ENCODE results near the gene MACF1. TPM values are rescaled to one million over a fixed set of nuclear protein-coding genes. Genes with fewer than 3 reads are reported as not detected.

The MACF1 gene
- total and polyA plus RNA-seq, 2 of the 13 experiments (the other 11 are each of a cell fraction or from before 2014, with no cell fraction given), result 36.7 to 65.4 TPM

- in situ Hi-C loops (cut with HindIII; ENCODE audit: extremely low pct_ligation_motif_present, low pct_unique_long_range_greater_than_20kb), result no loop called here
- POLR2A ChIA-PET, result interaction anchor here (1.0 kb wide), 1 partner anchor 63 kb away, joined by 3 read pairs; no protein-coding TSS in a partner anchor
These were observed 143.8 kb downstream of the MACF1 start for GRCh38 chr1:39348278-39348677.

More at GRCh38 chr1:39348278-39348677, 143.8 kb downstream of the MACF1 start:
- peaks cover 31 to 62% of the 10 kb centered on the region in 2 experiments for H3K36me3 ChIP-seq (replicated peaks in 1 of 2; ENCODE audit: control insufficient read depth in 1 of 2, insufficient read depth in 2 of 2, low read length in 2 of 2)
- CTCF ChIA-PET (ENCODE audit: low intra/inter-chr PET ratio, low total read pairs), result no interaction called here
- DNase-seq (ENCODE audit: low spot score) (no peak), FAIRE-seq (no peak), ATAC-seq (no peak)
- H3K4me1 ChIP-seq (ENCODE audit: insufficient read depth, low read length), result no peaks in the 10 kb centered on the region
- H3K79me2 ChIP-seq (ENCODE audit: insufficient read depth, low read length), result no peaks in the 10 kb centered on the region
- H3K4me3 ChIP-seq (replicated peaks in 1 of 3; ENCODE audit: insufficient read depth in 1 of 3, low read depth in 2 of 3, low read length in 3 of 3), result no peak overlapping the region
- no peak overlapping the region for H3K4me2 ChIP-seq (ENCODE audit: low read depth, low read length)
- no peaks in the 10 kb centered on the region for H3K27me3 ChIP-seq (ENCODE audit: control insufficient read depth in 1 of 2, insufficient read depth in 2 of 2, low read length in 2 of 2)
- no peak overlapping the region for H3K27ac ChIP-seq (ENCODE audit: extremely low read length, insufficient read depth, low read length)
- H3K9ac ChIP-seq (ENCODE audit: insufficient read depth, low read depth, low read length), result no peak overlapping the region
- no peaks in the 10 kb centered on the region for H3K9me3 ChIP-seq (ENCODE audit: low read length)
- intact Hi-C loops (cut with micrococcal nuclease; ENCODE audit: unreplicated experiment), result no loop called here
- no peaks in the 10 kb centered on the region for H4K20me1 ChIP-seq (ENCODE audit: insufficient read depth, low read length)
- BruUV-seq (replicated peaks), result no TSS peak
- H2AFZ ChIP-seq (ENCODE audit: low read length), result no peak overlapping the region
- 100% methylated on average over 1 of the region's 1 CpG for WGBS (ENCODE audit: low lambda C conversion rate)
- TF ChIP-seq, protein P1, sequence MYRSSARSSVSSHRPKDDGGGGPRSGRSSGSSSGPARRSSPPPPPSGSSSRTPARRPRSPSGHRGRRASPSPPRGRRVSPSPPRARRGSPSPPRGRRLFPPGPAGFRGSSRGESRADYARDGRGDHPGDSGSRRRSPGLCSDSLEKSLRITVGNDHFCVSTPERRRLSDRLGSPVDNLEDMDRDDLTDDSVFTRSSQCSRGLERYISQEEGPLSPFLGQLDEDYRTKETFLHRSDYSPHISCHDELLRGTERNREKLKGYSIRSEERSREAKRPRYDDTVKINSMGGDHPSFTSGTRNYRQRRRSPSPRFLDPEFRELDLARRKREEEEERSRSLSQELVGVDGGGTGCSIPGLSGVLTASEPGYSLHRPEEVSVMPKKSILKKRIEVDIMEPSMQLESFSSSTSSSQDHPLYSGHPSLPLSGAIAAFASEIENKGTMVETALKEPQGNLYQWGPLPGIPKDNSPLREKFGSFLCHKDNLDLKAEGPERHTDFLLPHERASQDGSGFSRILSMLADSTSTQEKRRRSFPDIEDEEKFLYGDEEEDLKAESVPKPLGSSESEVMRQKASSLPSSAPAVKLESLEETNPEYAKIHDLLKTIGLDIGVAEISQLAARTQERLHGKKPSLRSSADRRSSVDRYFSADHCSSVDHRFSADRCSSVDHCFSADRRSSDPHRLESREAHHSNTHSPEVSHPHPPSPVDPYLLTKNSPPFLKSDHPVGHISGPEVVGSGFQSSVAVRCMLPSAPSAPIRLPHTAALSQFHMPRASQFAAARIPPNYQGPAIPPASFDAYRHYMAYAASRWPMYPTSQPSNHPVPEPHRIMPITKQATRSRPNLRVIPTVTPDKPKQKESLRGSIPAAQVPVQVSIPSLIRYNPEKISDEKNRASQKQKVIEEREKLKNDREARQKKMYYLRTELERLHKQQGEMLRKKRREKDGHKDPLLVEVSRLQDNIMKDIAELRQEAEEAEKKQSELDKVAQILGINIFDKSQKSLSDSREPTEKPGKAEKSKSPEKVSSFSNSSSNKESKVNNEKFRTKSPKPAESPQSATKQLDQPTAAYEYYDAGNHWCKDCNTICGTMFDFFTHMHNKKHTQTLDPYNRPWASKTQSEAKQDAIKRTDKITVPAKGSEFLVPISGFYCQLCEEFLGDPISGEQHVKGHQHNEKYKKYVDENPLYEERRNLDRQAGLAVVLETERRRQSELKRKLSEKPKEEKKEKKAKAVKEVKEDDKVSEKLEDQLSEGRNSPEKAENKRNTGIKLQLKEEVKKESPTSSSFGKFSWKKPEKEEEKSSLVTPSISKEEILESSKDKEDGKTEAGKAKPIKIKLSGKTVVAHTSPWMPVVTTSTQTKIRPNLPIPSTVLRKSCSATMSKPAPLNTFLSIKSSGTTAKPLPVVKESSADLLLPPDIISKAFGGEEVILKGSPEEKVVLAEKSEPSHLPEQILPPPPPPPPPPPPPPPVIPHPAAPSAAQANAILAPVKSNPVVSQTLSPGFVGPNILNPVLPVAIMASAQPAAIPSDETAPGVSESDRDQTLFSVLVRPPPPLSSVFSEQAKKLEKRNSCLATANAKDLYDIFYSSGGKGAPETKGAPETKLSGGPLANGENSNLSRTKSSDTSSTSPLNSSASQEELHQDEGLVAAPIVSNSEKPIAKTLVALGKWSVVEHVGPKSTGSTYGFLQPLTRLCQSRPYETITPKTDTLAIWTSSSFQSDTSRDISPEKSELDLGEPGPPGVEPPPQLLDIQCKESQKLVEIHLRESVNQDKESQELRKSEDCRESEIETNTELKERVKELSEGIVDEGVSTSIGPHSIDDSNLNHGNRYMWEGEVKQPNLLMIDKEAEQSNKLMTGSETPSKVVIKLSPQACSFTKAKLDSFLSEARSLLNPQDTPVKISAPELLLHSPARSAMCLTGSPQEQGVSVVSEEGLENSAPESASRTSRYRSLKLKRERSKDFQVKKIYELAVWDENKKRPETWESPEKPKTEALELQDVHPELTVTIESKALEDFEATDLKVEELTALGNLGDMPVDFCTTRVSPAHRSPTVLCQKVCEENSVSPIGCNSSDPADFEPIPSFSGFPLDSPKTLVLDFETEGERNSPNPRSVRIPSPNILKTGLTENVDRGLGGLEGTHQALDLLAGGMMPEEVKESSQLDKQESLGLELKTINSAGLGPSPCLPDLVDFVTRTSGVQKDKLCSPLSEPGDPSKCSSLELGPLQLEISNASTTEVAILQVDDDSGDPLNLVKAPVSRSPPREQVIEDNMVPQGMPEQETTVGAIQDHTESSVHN (CRISPR knock-in tag; IDR thresholded peaks at IDR 0.05), result no peak
- no peak for TF ChIP-seq MXI1 (IDR thresholded peaks at IDR 0.05; ENCODE audit: borderline replicate concordance, low read depth, low read length)
- TF ChIP-seq ZNF33A (CRISPR knock-in tag; IDR thresholded peaks at IDR 0.05; ENCODE audit: borderline replicate concordance), result no peak
- TF ChIP-seq ZBTB3 (CRISPR knock-in tag; IDR thresholded peaks at IDR 0.05; ENCODE audit: borderline replicate concordance, low read depth), result no peak
- no peak for TF ChIP-seq CBFB (CRISPR knock-in tag; IDR thresholded peaks at IDR 0.05)
- no peak for TF ChIP-seq THRA (CRISPR knock-in tag; IDR thresholded peaks at IDR 0.05; ENCODE audit: borderline replicate concordance)
- no peak for TF ChIP-seq ZNF234 (CRISPR knock-in tag; conservative IDR thresholded peaks at IDR 0.05)

Data from HepG2 (cell line).